Thyroid gland (tissue), 4 donors: ENCODE results near the gene RNU4-1.

Experiments used
- CTCF ChIP-seq, 6 experiments: fragments of 200-600 bp in 3 of 6; fragments of 450-650 bp in 3 of 6; sonication (generic) in 3 of 6; IDR thresholded peaks; one replicate each; pipeline ENCODE4 v1.5.1; 2016 to 2019; ENCODE audit warnings: antibody characterized with exemption in 6 of 6, mild to moderate bottlenecking in 2 of 6, inconsistent platforms in 1 of 6, moderate library complexity in 1 of 6
- POLR2A ChIP-seq, 2 donors: fragments of 450-650 bp; IDR thresholded peaks; one replicate each; pipeline ENCODE4 v1.6.1; 2017; ENCODE audit warnings: antibody characterized with exemption in 2 of 2, mild to moderate bottlenecking in 2 of 2, moderate library complexity in 1 of 2

GRCh38 chr12:120278137-120279069 is 14.6 kb downstream of the RNU4-1 start:
- TF ChIP-seq CTCF (IDR thresholded peaks at IDR 0.05): no peak
- TF ChIP-seq POLR2A (IDR thresholded peaks at IDR 0.05): no peak
